CD4-positive, alpha-beta T cell treated with Interferon gamma for 1 hour (primary cell): ENCODE measurements around the gene GID8.
A peak's percentile ranks its signal among the peaks of the same experiment; 100 is the strongest.

ENCODE experiments used
- DNase-seq: peaks from one replicate; pipeline ENCODE4 v3.0.0-alpha.2; 2020

The GID8 gene

DNA sequence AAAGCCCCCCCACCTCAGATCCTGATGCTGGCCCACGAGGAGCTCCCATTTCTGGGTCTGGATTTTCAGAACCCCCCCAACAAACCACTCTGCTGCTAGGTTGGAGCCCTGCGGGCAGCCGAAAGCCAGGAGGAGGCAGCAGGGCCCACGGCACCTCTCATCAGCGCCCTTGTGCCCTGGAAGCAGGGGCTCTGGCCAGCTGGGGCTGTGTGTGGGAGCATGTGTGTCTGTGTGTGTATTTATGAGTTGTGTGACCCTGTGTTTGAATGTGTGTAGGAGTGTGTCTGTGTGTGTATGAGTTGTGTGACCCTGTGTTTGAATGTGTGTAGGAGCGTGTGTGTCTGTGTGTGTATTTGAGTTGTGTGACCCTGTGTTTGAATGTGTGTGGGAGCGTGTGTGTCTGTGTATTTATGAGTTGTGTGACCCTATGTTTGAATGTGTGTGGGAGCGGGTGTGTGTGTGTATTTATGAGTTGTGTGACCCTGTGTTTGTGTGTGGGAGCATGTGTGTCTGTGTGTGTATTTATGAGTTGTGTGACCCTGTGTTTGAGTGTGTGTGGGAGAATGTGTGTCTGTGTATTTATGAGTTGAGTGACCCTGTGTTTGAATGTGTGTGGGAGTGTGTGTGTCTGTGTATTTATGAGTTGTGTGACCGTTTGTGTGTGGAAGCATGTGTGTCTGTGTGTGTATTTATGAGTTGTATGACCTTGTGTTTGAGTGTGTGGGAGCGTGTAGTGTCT, 33.4 kb downstream of the GID8 start:
- no peak for DNase-seq

DNA sequence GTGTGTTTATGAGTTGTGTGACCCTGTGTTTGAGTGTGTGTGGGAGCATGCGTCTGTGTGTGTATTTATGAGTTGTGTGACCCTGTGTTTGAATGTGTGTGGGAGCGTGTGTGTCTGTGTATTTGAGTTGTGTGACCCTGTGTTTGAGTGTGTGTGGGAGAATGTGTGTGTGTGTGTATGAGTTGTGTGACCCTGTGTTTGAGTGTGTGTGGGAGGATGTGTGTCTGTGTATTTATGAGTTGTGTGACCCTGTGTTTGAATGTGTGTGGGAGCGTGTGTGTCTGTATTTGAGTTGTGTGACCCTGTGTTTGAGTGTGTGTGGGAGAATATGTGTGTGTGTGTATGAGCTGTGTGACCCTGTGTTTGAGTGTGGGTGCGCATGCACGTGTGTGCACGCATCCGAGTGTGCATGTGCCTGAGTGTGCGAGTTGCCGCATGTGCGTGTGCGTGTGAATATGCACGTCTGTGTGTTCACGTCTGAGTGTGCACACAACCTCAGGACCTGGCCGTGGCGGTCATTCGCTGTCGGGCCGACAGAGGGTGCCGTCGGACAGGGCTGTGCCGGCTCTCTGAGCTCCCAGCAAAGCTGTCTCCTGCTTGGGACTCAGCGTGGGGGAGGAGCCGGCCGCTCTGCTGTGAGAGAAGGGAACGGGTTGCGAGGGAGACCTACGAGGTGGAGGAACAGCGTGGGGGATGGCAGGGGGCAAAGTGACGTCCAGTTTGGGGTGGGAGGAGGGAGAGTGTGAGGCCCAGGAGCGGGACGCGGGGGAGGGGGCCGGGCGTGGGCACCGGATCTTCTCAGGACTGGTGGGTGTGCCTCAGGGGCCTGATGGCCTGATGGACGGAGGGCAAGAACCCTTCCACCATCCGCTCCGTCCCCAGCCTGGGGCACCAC, 34.2 kb downstream of the GID8 start:
- DNase-seq, result peak; percentile 83

DNA sequence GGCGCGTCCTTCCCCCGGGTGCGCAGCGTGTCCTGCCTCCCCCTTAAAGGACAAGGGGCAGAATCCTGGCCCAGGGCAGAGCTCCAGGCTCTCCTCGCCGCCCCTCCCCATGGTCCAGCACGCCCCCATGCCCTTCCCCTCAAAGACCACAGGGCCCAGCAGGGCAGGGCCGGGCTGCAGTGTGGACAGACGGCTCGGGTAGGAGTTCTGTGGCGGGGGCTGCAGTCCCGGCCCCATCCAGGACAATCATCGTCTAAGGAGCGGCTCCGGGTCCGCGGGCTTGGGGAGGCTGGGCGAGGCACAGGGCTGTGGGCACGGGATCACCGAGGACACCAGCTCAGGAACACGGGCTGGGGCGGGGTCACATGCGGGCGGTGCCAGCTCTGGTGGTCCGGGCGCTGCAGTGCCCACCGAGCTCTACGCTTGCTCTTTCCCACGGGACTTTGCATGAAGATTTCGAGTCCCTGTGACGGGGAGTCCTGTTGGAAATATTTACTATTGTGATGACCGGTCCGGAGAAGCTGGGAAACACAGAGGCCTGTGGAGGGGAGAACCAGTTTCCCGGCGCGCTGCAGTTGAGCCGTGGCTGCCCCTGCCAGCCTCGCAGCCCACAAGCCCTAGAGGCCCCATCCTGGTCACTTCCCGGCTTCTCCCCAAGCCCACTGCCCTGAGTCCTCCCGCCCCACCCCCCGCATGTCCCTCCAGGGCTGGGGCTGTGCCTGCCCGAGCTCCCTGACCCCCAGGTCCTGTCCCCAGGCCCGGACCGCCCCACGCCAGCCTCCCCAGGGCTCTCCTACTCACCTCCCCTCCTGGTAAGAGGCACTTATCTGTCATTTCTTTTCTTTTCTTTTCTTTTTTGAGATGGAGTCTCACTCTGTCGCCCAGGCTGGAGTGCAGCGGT, 35.1 kb downstream of the GID8 start:
- DNase-seq, result no peak

DNA sequence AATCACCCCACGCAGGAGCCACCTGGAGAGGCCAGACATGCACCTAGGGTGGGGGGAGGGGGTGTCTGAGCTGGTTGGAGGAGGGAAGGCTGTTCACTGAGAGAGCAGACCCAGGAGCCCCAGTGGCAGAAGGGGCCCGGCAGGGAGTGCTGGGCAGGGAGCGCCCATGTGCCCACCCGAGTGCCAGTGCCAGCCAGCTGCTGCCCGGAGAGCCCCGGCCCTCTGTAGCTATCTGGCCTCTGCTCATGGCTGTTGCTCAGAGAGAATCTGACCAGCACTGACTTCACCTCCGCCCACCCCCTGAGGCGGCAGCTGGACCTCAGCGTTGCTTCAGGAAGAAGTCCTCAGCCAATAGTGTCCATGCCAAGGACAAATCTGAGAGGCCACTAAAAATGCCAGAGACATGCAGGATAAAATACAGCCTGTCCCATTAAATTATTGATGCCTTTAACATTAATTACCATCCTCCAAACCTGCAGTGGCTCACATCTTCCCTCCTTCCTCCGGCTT, 37.4 kb downstream of the GID8 start:
- DNase-seq, result no peak

DNA sequence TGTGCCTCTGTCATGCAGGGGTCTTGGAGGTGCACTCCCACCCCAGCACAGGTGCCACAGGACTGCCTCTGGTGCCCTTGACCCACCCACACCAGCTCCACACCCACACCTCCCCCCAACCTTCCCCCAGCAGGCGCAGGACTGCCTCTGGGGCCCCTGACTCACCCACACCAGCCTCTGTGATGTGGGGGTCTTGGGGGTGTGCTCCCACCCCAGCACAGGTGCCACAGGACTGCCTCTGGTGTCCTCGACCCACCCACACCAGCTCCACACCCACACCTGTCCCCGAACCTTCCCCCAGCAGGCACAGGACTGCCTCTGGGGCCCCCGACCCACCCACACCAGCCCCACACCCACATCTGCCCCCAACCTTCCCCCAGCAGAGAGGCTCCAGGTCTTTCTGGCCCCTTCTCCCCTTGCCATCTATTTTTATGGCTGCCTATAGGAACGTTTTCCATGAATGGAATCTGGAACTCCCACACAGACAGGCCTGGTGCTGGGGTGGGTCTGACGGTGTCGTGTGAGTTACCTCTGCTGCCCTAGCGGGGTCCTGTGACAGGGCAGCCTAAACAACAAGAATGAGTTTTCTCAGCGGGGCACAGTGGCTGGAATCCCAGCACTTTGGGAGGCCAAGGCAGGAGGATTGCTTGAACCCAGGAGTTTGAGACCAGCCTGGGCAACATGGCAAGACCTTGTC, 38.0 kb downstream of the GID8 start:
- no peak for DNase-seq

DNA sequence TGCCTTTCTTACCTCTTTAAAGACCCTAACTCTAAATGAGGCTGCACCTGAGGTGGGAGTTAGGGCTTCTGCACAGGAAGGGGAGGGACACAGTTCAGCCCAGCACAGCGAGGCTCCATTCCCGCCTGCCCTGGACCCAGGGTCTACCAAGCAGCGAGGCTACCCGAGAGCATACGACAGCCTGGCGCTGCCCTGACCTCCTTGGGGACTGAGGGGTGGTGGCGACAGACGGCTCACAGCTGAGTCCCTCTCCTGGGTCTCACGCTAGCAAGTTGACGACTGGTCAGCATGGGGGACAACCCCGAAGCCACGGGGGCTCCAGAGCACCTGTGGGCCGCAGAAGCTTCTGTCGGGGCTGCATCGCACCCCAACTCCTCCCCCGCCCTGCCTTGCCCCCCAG, 38.9 kb downstream of the GID8 start:
- DNase-seq, result no peak

DNA sequence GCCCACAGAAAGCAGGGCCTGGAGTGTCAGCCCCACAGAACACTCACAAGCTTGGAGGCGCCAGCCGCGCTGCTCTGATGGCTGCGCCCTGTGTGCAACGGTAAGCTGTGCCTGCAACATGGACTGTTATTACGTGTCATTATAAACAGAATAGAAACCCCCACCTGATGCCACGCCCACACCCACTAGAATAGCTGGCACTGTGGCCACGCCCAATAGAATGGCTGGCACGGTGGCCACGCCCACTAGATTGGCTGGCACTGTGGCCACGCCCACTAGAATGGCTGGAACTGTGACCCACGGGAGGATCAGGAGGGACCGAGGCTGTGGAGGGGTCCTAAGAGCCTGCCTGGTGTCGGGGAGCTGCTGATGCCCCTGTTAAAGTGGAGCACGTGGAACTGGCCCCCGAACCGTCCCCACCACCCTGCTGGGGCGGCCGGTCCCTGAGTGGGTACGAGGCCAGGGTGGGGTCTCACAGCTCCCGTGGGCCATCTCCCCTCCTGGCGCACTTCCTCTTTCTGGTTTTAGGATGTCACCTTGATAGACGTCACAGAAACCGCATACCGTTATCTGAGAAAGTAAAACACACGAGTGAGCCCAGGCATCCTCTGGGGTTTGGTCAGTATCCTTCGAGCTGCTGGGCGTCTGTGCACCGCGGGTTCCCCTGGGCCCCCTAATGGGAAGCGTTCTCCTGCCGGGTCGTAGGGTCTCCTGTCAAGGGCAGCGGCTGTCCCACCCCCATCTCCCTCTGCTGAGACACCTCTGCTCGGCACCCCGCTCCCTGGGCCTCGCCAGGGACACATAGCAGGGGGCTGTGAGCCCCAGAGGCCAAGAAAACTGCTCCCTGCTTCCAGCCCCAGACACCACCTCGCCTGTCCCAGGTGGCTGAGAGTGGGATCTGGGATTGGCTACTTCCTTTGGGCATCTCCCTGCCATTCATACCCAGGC, 39.9 kb downstream of the GID8 start:
- peak; percentile 85 for DNase-seq

DNA sequence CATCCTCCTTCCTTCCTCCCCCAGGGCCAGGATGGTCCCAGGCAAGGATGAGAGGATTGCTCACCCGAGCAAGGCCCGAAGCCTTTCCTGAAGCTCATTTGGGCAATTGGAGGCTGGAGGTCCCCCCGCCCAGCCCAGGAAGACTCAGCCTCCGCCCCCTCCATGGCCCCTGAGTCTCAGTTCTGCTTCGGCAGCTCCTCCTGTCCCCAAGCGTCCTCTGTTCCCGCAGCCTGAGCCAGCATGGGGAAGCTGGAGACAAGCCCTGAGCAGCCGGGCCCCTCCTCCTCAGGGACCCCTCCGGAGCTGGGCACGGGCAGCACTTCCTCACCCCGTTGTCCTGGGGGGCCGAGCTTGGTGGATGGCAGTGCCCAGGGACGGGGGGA, 40.6 kb downstream of the GID8 start:
- no peak for DNase-seq

DNA sequence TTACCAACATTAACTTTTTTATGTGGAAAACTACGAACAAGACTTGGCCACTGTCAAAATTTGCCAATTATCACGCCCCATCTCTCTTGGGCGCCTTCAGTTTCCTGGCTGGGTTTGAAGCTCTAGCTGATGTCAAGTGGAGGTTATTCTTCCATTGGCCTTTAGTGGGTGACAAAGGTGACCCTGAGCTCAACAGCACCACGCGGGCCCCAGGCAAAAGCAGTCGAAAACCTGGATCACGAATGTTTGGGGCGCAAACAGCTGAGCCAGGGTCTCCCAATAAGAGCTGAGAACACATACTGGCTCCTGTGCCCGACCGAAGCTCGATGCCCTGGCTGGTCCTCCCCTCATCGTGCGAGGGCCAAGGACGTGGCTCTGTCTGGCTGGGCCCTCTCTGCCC, 41.4 kb downstream of the GID8 start:
- DNase-seq, result no peak

DNA sequence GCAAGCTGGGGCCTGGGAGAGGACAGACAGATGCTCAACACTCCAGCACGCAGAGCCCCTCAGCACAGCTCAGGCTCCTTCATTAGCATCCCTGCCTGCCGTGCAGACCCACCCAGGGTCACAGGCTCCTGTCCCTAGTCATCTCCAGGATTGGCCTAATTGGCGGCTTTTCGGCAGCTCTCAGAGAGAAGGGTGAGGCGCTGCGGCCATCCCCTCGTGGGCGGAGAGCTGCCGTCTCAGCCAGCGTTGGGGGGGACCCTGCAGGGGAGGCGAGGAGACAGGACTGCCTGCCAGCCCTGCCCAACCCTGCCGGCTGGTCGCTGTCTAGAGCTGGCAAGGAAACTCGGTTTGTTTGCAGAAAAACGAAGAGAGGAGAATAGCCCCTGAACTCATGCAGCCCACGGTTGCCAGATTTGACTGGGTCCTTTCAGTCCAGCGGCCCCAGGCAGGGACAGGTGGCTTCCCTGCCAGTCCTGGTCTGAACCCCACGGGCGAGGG, 42.0 kb downstream of the GID8 start:
- no peak for DNase-seq

DNA sequence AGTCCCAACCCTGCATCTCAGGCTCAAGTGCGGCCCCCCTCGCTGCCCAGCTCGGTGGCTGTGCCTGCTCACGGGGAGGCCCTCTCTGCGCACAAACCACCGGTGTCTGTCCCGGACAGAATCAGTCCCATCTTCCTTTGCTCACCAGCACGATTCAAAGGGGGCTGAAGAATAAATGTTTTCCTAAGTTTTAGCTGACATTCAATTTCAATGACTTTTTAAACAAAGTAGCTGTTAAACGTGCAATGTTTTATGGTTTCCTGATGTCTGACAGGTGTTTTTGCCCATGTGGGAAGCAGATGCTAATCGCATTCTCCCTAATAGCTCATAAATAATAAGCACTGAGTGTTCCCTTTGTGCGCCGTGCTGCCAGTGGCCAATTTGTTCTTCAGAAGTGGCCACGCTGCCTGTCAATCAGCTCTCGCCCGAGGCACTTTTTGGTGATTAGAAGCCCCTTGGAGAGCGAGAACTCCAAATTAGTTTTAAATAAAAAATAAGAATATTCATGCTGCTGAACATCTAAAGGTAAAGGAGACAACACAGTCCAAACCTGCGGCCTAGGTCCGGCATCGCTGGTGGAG, 42.5 kb downstream of the GID8 start:
- DNase-seq, result no peak

DNA sequence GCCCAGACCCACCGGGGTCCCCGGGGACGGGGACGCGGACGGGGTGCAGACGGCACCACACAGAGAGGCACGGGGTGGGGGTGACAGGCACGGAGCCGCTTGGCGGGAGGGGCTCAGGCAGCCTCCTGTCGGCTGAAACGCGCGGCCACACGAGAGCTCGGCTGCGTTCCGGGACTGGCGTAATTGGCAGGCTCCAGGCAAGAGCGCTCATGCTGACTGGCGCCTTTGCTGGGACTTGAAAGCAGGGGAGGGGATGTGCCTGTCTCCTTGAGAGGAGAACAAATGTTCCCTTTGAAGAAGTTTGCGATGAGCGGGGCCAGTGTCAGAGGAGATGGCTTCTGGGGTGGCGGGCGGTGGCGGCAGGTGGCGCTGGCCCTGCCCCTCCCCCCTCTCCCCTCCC, 43.0 kb downstream of the GID8 start:
- peak; percentile 41 for DNase-seq

DNA sequence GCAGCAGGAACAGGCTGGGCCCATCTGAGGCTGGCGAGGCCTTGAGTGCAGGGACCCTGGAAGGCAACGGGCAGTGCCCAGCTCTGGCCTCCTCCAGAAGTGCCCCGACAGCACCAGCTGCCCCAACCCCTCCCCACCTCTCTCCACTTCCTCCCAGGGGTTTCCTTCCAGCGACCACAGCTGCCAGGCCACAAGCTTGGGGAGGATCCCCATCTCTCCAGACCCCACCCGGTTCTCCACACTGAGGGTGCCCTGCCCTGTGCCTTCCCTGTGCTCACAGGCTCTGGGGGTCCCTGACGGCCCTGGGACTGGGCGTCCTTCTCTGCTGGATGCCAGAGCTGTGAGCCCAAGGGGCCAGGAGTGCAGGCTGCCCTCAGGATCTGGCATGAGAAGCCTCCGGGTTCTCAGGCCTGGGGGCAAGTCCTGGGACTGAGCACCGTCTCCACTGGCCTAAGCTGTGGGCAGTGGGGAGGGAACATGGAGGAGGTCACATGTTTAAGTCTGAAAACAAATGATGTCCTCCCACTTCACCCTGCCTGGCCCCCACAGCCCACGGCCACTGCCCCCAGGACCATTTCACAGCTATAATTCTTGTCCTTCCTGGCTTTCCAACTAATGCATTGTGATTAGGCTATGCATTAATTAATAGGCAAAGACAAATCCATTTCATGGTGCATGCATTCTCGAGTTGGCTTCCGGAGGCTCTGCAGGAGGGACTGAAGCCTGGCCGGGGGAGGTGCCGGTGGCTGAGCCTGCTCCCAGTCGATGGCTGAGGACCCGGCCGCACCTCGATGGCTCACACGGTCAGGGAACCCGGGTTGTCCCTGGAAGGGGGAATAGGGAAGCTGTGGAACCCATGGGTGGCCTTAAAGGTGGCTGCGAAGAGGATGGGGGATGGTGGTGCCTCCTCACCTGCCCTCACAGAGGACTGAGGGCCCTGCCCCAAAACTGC, 44.5 kb downstream of the GID8 start:
- no peak for DNase-seq

DNA sequence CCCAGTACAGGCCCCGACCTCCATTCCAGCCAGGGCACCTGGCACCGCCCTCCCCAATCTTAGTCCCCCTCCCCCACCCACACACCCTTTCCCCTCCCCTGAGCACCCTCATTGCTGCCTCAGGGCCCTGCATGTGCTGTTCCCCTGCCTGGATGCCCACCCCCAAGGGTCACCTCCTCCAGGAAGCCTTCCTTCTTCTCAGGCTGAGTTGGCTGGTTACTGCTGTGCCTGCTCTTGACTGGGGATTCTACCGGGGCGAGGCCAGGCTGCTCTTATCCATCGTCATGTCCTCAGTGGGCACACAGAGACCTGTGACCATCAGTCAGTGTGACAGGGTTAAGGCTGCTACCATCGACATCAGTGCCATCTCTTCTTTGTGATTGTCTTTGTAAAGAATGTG, 45.3 kb downstream of the GID8 start:
- no peak for DNase-seq

DNA sequence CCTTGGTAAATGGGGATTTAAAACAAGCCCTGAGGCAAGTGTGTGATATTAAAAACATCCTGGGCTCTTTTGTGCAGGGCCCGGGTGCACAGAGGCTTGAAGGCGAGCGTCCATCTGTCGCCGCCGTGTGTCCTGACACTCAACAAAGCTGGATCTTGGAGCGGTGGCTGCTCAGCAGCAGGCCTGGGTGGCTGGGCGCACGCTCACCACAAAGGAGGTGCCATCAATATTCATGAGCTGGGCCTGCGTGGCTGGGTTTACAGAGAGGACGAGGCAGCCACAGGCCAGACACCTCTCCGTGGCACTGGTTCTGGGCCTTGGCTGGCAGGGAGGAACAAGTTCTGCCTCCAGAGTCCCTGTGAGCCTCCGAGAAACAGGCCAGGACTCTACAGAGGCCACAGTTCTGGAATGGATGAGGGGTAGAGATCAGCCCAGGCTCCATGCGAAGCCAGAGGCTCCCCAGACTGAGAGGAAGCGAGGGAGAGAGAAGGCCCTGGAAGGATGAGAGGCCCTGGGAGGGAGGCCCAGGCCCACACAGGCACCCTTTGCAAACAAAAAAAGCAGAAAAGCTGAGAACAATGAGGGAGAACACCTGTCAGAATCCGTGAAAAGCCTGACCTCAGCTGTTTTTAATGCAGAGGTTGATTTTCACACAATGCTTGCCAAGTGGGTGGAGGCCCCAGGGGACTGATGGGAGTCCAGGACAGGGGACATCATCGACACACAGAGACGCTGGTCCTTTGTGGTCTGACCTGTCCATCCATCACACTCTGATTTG, 46.9 kb downstream of the GID8 start:
- no peak for DNase-seq

DNA sequence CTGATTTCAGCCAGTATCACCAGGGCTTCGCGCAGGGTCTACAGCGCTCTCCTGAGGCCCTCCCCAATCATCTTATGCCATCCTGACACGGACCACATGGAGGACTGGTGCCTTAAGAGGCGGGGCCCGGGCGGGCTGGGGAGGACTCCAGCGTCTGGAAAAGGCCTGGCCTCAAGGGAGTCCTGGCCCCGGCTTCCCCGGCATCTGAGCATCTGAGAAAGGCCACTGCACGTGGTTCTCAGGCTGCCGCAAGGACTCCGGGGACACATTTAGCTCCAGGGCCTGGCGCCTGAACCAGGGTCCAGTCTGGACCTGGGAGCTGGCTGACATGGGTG, 47.5 kb downstream of the GID8 start:
- DNase-seq, result no peak

DNA sequence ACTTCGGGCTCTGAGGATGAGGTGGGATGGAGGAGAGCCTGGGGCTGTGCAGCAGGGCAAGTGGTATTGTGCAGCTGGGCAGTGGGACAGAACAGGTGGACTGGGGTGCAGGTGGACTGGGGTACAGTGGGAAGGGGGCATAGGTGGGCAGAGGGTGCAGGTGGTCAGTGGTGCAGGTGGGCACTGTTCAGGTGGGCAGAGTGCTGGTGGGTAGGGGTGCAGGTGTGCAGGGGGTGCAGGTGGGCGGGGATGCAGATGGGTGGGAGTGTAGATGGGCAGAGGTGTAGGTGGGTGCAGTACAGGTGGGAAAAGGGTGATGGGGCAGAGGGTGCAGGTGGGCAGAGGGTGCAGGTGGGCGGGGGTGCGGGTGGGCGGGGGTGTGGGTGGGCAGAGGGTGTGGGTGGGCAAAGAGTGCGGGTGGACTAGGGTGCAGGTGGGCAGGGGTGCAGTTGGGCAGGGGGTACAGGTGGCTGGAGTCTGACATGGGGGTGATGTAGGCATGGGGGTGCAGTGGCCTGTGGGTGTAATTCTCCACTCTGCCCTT, 48.4 kb downstream of the GID8 start:
- DNase-seq, result no peak

DNA sequence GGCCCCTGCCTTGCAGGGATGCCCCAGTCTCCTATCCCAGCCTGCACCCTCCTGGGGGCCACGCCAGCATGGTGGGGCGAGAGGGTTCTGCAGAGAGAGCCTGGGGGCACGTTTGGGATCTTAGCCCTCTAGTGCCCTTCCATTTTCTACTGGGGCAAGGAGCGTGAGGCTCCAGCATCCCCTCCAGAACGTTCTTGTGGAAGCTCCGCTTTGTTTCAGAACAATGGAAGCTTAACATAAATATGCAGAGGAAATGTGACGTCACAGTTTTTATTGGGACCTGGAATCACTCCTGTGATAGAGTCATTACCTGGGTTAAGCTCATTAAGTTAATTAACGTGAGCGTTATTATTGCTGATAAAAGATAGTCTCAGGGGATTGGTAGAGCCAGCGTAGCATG, 49.2 kb downstream of the GID8 start:
- no peak for DNase-seq

DNA sequence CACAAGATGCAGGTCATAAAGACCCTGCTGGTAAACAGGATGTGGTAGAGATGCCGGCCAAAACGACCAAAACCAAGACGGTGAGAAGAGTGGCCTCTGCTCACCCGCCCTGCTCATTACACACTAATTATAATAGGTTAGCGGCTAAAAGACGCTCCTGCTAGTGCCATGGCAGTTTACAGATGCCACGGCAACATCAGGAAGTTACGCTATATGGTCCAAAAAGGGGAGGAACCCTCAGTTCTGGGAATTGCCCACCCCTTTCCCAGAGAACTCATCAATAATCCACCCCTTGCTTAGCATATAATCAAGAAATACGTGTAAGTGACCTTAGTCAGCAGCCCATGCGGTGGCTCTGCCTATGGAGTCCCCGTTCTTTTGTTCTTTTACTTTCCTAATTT, 51.3 kb downstream of the GID8 start:
- no peak for DNase-seq
